Measurements from ENCODE around the gene SLC12A9.

SLC12A9 gene

GRCh38 chr7:100888988-100889750 is 36.7 kb downstream of the SLC12A9 start, which contains the start of gene UFSP1 (continued):
- TF ChIP-seq ZNF132 (tag by site-specific recombination; IDR thresholded peaks at IDR 0.05; ENCODE audit: borderline replicate concordance) (no peak), ZNF133 (tag by site-specific recombination; IDR thresholded peaks at IDR 0.05) (no peak), OSR2 (tag by site-specific recombination; IDR thresholded peaks at IDR 0.05) (0 out of 2 replicates have a peak, but pooled peaks have one; percentile 36), TSHZ1 (tag by site-specific recombination; IDR thresholded peaks at IDR 0.05; ENCODE audit: borderline replicate concordance) (0 out of 2 replicates have a peak, but pooled peaks have one; percentile 20), EGR2 (tag by site-specific recombination; IDR thresholded peaks at IDR 0.05; ENCODE audit: low read depth) (peak; percentile 41), ZNF518A (tag by site-specific recombination; conservative IDR thresholded peaks at IDR 0.05; ENCODE audit: low read depth) (no peak), KLF1 (tag by site-specific recombination; IDR thresholded peaks at IDR 0.05) (peak; percentile 53), ZNF629 (tag by site-specific recombination; IDR thresholded peaks at IDR 0.05) (peak; percentile 27), KLF7 (tag by site-specific recombination; IDR thresholded peaks at IDR 0.05; ENCODE audit: borderline replicate concordance) (peak; percentile 73; the same call in 1 of the 2 replicates)

GRCh38 chr7:100890653-100891567 is 38.4 kb downstream of the SLC12A9 start:
- H3K9me3 ChIP-seq (ENCODE audit: control insufficient read depth, insufficient read depth, low read depth, low read length): no peaks in the 10 kb centered on the region
- ChIA-PET POLR2A (interaction anchor here (0.6 to 8.7 kb wide), 5 partner anchors 14 to 352 kb away, joined by 3 to 198 read pairs (median 4); partner anchors contain the start of genes AGFG2, POP7 and SRRT), CTCF (interaction anchor here (0.7 to 2.1 kb wide), 4 partner anchors 167 to 550 kb away, joined by 3 to 10 read pairs (median 6); no protein-coding TSS in a partner anchor)
- H3K4me3 ChIP-seq (ENCODE audit: low read depth, low read length): no peak overlapping the region
- TF ChIP-seq ZNF529 (tag by site-specific recombination; IDR thresholded peaks at IDR 0.05; ENCODE audit: insufficient replicate concordance): no peak
- no peak for TF ChIP-seq ZNF658 (tag by site-specific recombination; IDR thresholded peaks at IDR 0.05)
- peak; percentile 20; the same call in 1 of the 2 replicates for TF ChIP-seq EGR2 (tag by site-specific recombination; IDR thresholded peaks at IDR 0.05; ENCODE audit: low read depth)
- no peak for TF ChIP-seq ZNF48 (tag by site-specific recombination; IDR thresholded peaks at IDR 0.05)
- peak; percentile 35; the same call in 1 of the 2 replicates for TF ChIP-seq ZNF513 (tag by site-specific recombination; IDR thresholded peaks at IDR 0.05)
- TF ChIP-seq ZNF223 (tag by site-specific recombination; IDR thresholded peaks at IDR 0.05): no peak
- TF ChIP-seq ZNF350 (tag by site-specific recombination; IDR thresholded peaks at IDR 0.05): no peak
- no peak for TF ChIP-seq KLF17 (tag by site-specific recombination; IDR thresholded peaks at IDR 0.05)
- TF ChIP-seq ZNF366 (tag by site-specific recombination; conservative IDR thresholded peaks at IDR 0.05): peak; percentile 4
- no peak for TF ChIP-seq ZNF629 (tag by site-specific recombination; IDR thresholded peaks at IDR 0.05)
- no peak for TF ChIP-seq GLI2 (tag by site-specific recombination; IDR thresholded peaks at IDR 0.05; ENCODE audit: borderline replicate concordance, low read depth)
- TF ChIP-seq ZNF112 (tag by site-specific recombination; IDR thresholded peaks at IDR 0.05): no peak
- peaks cover 0 to 30% of the 10 kb centered on the region in 2 experiments; a peak in 1 of 3 replicates for H3K36me3 ChIP-seq (ENCODE audit: control insufficient read depth in 2 of 2, insufficient read depth in 1 of 2, low read length in 2 of 2)
- peaks cover 4% of the 10 kb centered on the region; the same call in 1 of the 2 replicates for H3K4me1 ChIP-seq (ENCODE audit: control insufficient read depth, insufficient read depth, low read length)
- H3K27ac ChIP-seq (ENCODE audit: extremely low read depth, low read depth, low read length): no peak overlapping the region
